ENCODE data around the gene ZNF146.

DNA sequence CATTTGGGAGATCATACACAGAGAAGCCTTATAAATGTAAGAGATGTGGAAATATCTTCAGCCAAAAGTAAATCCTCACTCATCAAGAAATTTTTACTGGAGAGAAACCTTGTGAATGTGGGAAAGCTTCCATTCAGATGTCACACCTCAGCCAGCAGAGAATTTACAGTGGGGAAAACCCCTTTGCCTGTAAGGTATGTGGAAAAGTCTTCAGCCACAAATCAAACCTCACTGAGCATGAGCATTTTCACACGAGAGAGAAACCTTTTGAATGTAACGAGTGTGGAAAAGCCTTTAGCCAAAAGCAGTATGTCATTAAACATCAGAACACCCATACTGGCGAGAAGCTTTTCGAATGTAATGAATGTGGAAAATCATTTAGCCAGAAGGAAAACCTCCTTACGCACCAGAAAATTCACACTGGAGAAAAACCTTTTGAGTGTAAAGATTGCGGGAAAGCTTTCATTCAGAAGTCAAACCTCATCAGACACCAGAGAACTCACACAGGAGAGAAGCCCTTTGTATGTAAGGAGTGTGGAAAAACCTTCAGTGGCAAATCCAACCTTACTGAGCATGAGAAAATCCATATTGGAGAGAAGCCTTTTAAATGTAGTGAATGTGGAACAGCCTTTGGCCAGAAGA is 21.5 kb downstream of the ZNF146 start:
- TF ChIP-seq POLR2A (IDR thresholded peaks at IDR 0.05; ENCODE audit: low read length) (no peak), GATA1 (IDR thresholded peaks at IDR 0.05; ENCODE audit: low read depth, low read length) (no peak)

All from erythroblast (primary cell).